Epithelial cell of esophagus (primary cell): ENCODE data around the gene MSH3.
"Not testable (repeated sequence)": the region's sequence is repeated elsewhere in the genome, so short reads cannot be mapped to it uniquely, and the experiment has no call there.

Experiments
- DNase-seq: peaks from one replicate; pipeline ENCODE4 v3.0.0; 2010; ENCODE audit warnings: low read depth
- H3K4me3 ChIP-seq: 2 replicates; pipeline ENCODE4 v1.5.1; 2011; ENCODE audit warnings: mild to moderate bottlenecking, low read length, control low read depth
- CTCF ChIP-seq: IDR thresholded peaks from 2 replicates; pipeline ENCODE4 v1.5.1; 2011; ENCODE audit warnings: low read depth, mild to moderate bottlenecking, low read length, control low read depth, inconsistent platforms; ENCODE audit not compliant: insufficient read depth; ENCODE audit errors: missing control alignments

The MSH3 gene

GRCh38 chr5:80781356-80781755, 126.9 kb downstream of the MSH3 start:
- no peak for TF ChIP-seq CTCF
- peak; percentile 69 for DNase-seq
- no peak overlapping the region for H3K4me3 ChIP-seq

DNA sequence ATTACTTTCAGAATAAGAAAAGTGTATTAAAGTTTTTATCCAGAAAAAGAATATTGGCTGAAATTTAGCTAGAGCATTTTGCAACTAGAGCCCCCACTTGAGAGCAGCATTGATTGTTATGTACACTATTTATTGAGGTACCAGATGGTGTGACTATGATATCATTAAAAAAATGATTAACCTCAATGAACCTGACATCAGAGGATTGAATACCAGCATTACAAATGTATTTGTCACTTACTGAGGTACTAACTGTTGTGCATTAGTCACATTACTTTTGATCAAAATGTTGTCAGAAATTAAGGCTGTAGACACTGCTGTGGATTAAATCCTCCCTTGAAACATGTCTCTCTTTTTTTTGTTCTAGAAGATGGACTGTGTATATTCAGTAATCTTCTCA, 128.2 kb downstream of the MSH3 start:
- peak; percentile 16 for DNase-seq
- no peak for TF ChIP-seq CTCF
- no peak overlapping the region for H3K4me3 ChIP-seq

DNA sequence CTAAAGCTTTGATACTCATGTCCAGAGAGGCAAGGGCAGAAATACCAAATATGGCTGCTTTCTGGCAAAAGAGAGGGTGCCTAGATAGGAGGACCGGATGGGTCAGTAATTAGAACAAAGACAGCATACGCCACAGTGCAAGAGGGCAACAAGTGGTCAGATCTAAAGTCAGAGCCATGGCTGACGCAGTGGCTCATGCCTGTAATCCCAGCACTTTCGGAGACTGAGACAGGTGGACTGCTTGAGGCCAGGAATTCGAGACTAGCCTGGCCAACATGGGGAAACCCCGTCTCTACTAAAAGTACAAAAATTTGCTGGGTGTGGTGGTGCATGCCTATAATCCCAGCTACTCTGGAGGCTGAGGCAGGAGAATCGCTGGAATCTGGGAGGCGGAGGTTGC, 129.3 kb downstream of the MSH3 start:
- not testable (repeated sequence) for DNase-seq, H3K4me3 ChIP-seq

DNA sequence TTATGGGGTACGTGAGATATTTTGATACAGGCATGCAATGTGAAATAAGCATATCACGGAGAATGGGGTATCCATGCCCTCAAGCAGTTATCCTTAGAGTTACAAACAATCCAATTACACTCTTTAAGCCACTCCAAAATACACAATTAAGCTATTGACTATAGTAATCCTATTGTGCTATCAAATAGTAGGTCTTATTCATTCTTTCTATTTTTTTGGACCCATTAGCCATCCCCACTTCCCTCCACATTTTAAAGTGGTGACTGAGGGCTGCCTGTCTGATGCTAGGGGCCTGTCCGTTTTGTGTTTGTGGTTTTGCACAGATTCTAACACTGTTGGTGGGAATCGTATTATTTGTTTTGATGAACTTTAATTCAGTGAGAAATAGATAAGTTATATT, 130.0 kb downstream of the MSH3 start:
- TF ChIP-seq CTCF, result no peak
- no peak overlapping the region for H3K4me3 ChIP-seq
- DNase-seq, result no peak

DNA sequence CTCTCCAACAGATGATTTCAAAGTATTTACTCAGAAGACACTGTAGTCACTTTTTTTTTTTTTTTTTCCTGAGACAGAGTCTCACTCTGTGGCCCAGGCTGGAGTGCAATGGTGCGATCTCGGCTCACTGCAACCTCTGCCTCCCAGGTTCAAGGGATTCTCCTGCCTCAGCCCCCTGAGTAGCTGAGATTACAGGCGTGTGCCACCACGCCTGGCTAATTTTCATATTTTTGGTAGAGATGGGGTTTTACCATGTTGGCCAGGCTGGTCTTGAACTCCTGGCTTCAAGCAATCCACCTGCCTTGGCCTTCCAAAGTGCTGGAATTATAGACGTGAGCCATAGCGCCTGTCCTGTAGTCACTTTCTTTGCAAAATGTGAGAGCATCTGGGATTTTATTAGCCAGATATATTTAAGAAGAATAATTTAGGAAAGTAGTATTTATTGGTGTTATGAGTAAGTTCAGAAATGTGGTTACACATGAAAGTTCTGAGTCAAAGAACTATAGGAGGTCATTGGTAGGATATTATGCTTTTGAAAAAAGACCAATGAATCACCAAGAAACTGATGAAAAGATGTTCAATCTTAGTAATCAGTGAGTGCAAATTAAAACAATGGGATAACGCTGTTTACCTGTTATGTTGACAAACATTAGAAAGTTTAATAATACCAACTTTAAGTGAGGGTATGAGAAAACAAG, 135.0 kb downstream of the MSH3 start:
- not testable (repeated sequence) for H3K4me3 ChIP-seq, DNase-seq

DNA sequence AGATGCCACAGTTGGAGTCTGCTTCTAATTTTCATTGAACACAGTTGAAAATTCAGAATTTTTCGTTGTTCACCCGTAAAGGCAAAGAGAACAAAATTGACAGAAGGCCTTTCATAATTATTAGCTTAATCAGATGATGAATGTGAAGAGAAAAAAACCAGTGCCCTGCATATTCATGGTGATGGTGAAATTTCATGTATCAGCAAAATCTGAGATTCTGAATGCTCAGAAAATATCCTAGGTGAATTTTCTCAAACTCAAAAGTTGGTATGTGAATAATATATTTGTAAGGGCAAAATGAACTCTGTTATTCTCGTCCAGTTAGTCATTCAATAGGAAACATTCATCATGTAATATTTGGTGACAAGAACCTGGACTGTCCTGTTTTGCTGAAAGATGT, 136.2 kb downstream of the MSH3 start:
- no peak for DNase-seq
- no peak for TF ChIP-seq CTCF

GRCh38 chr5:80793354-80793753, 138.9 kb downstream of the MSH3 start:
- no peak overlapping the region for H3K4me3 ChIP-seq
- DNase-seq, result peak; percentile 72
- no peak for TF ChIP-seq CTCF

More for the DNA sequence above, 136.2 kb downstream of the MSH3 start:
- H3K4me3 ChIP-seq, result no peak overlapping the region

DNA sequence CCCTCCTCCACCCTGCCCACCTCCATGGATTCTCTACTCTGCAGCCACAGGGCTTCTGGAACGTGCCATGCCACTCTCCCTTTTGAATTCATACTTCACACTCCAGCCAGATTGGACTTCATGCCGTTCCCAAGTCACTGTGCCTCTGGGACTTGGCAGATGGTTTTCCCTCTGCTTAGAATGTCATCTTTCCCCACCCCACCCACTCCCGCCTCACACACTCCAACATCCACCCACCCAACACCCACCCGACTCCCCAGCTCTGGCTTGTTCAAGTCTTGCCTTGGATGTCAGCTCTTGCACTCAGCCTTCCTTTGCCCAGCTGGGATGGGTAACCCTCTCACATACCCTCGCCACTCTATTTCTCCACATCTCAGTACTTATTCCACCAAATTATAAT, 142.4 kb downstream of the MSH3 start:
- TF ChIP-seq CTCF, result no peak
- DNase-seq, result no peak
- no peak overlapping the region for H3K4me3 ChIP-seq
